GM04503 (cell line): ENCODE results near the gene NMT2.

Experiments used
- DNase-seq: peaks from one replicate; pipeline ENCODE4 v3.0.0-alpha.2; 2012; ENCODE audit warnings: low read depth

NMT2 gene

GRCh38 chr10:15141136-15142054 lies 27.1 kb downstream of the NMT2 start:
- no peak for DNase-seq

DNA sequence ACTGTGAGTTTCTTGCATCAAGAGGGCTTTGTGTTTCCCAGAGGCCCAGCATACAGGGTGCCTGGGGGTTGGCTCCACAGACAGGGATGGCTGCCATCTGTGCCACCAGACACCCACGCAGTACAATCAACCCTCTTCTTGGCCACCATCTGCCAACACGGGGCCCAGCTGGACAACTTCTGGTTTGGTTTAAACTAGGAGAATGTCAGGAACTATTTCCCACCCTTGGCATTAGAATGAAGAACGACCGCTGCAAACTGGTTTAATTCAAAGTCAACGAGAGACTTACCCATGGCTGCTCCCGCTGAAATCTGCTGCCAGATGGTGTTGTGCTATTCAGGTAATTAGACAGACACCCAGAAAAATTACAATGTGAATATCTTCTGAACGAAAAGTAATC lies 27.8 kb downstream of the NMT2 start:
- DNase-seq, result no peak

DNA sequence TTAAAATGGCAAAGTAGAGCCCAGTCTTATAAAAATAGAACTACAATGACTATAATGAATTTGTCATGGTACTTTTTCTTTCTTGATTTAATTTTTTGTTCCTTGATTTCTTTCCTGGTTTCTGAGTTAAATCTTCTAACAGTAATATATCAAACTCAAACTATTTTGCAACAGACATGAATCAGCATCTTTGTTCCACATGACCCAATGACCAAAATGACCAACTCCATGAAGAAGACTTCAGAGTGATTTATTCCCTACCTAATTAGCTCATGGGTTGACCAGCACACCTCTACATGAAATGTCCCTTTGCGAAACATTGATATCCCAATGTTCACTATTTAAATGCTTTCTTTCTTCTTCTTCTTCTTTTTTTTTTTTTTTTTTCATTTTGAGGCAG lies 30.9 kb downstream of the NMT2 start:
- DNase-seq, result no peak

GRCh38 chr10:15137036-15137359 lies 31.5 kb downstream of the NMT2 start:
- DNase-seq, result no peak

DNA sequence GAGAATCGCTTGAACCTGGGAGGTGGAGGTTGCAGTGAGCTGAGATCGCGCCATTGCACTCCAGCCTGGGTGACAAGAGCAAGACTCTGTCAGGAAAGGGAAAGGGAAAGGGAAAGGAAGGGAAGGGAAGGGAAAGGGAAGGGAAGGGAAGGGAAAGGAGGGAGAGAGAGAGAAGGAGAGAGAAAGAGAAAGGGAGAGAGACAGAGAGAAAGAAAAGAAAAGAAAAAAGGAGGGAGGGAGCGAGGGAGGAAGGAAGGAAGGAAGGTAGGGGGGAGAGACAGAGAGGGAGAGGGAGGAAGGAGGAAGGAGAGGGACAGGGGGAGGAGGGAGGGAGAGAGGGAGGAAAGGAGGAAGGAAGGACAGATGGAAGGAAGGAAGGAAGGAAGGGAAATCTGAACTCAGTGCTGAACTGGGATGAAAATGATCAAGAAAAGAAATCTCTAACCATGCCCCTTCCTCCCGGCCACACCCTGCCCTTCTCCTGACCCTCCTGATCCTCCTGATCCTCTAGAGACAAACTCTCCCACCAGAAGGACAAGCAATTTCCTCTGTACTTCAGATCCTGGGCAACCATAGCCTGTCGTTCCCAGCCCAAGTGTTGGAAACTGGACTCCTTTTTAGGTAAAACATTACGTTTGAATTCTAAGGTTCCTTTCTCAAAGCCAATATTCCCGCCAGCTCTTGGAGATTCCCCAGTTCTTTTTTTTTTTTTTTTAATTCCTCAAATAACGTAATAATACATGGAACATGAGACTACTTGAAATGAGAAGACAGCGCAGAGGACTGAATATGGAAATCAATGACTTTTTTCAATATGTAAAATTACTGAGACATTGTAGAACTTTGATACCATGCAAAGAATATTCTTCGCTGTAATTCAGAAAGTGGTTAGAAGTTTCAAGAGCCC lies 32.1 kb downstream of the NMT2 start:
- DNase-seq, result no peak

GRCh38 chr10:15131330-15131729 lies 37.2 kb downstream of the NMT2 start:
- no peak for DNase-seq

DNA sequence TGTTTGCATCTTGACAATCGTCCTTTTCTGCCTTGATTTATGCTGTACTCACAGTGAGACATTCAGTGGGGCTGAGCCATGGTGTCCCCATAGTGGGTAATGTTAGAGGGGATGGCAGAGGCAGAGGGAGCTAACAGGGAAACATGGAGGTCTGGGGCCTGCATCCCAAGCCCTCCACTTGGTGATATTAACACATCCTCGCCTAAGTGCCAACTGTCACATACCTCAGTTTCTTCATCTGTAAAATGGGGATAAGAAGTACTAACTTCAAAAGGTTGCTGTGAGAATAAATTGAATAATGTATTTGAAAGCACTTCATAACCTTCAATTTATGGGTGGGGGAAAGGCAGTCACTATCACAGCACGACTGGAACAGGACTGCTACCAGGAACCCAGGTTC lies 43.6 kb downstream of the NMT2 start:
- no peak for DNase-seq

GRCh38 chr10:15124190-15124589 lies 44.3 kb downstream of the NMT2 start:
- DNase-seq, result no peak

- DNase-seq, result peak; percentile 67
These were observed 44.7 kb downstream of the NMT2 start for GRCh38 chr10:15123749-15124184.

DNA sequence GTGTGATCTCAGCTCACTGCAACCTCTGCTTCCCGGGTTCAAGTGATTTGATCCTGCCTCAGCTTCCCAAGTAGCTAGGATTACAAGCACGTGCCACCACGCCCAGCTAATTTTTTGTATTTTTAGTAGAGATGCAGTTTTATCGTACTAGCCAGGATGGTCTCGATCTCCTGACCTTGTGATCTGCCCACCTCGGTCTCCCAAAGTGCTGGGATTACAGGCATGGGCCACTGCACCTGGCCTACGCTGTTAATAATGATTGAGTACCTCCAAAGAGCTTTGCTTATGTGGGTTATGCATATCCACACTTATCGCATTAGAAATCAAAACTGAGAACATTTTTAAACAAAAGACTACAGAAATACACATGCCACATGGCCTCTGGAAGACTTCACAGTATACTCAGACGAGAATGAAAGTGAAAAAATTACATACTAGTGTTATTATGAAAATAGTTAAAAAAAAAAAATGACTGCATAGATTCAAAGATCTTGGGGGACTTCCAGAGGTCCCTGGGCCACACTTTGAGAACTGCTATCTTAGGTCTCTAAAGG lies 45.9 kb downstream of the NMT2 start:
- DNase-seq, result no peak

DNA sequence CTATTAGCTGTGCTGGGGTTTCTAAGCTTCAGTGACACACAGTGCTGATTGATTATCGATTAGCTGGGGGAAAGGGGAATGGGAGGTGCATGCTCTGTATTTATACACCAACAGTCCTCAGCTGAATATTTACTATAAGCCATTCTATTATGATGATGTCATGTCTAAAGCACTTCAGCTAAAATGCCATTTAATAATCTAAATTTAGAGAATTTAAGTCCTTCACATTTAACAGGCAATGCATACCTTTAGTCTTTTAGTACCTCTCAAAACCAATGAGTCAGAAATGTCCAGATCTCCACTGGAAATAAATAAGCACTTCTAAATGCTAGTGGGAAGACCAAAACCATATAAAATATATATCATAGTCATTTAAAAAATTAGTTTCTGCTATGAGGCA lies 46.8 kb downstream of the NMT2 start:
- DNase-seq, result no peak

GRCh38 chr10:15120523-15120922 lies 48.0 kb downstream of the NMT2 start:
- DNase-seq, result peak; percentile 45

- DNase-seq, result no peak
These were observed 49.9 kb downstream of the NMT2 start for GRCh38 chr10:15118615-15119014.

DNA sequence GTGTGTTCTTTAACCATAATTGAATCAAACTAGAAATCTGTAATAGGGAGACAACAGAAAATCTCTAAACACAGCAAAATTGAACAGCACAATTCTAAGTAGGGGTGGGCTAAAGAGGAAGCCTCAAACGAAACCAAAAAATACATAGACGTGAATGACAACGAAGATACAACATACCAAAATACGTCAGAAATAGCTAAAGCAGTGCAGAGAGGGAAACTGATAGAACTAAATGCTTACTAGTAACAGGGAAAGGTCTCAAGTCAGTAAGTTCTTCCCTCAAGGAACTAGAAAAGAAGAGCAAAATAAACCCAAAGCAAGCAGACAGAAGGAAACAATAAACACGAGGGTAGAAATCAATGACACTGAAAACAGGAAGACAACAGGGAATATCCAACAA lies 52.3 kb downstream of the NMT2 start:
- no peak for DNase-seq

DNA sequence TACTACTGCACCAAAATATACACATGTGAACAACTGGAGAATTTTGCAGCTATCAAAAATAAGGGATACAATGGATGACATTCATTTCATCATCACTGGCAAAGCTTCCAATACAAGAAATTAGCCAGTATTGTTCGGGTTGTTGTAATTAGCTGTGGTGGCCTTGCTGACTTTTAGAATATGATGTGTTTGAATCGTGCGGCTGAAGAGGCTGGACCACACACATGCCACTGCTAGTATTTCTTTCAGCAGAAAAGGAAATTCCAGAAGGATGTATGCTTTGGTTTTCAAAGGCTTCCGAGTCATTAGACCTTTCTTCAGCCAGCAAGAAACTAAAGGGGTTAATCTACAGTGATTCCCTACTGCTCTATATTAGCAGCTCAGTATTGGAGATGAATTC lies 54.7 kb downstream of the NMT2 start:
- DNase-seq, result no peak

DNA sequence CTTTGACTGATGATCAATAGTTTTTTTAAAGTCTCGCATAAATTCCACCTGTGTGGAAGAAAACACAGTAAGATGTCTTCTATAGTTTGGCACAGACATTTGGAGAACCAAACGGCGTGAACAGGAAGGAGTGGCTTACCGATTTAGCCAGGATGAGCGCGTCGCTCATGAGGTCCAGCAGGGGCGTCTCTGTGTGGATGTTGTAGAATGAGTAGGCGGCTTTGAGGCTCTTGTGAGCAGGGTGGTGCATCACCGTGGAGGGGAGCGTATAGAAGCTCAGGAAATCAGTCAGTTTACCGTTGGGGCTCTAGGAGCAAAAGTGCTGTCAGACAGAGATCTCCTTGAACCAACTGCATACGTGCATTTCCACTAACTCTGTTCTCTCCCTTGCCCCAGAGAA lies 55.8 kb downstream of the NMT2 start:
- DNase-seq, result no peak

DNA sequence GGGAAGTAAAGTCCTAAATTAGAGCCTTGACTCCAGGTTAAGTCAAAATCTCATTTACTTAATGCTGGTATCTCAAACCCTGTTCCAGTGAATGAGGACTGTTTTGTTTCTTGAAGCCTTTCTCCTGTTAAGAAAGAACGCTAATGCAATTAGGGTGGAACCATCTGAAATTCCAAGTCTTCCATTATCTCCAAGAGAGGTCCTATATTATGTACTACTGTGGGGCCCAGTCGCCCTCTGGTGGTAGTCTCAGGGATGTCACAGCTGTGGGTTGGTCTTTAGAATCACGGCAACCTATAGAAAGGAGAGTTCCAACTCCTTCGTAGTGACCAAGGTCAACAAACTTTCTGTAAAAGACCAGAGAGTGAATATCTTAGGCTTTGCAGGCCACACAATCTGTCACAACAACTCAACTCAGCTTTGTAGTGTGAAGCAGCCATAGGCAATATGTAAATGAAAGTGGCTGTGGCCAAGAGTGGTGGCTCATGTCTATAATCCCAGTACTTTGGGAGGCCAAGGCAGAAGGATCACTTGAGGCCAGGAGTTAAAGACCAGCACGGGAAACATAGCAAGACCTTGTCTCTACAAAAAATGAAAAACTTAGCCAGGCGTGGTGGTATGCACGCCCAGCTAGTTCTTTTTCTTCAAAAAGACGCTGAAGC lies 62.0 kb downstream of the NMT2 start:
- DNase-seq, result no peak

- no peak for DNase-seq
These were observed 65.0 kb downstream of the NMT2 start for GRCh38 chr10:15103513-15103912.

DNA sequence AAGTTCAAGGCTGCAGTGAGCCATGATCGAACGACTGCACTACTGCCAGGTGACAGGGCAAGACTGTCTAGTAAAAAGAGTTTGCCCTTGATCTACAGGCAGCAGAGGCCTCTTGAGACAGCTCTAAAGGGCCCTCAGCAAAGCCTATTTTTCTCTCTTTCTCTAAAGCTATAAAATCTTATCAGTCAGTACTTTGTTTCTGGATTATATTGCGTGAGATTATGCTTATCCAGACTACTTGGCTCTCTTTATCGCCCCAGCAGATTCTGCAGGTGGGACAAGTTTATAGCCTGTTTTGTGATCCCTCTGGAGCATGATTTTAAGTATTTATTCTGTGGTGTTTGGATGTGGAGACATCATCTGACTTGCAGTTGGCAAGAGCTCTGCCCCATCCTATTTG lies 68.6 kb downstream of the NMT2 start:
- no peak for DNase-seq

- DNase-seq, result peak; percentile 71
These were observed 71.3 kb downstream of the NMT2 start, which contains the start of gene RPP38 for GRCh38 chr10:15097011-15097812. Gene RPP38 (plus strand): TSS chr10:15097355. CDS start chr10:15103315, 5,960 bp downstream.

DNA sequence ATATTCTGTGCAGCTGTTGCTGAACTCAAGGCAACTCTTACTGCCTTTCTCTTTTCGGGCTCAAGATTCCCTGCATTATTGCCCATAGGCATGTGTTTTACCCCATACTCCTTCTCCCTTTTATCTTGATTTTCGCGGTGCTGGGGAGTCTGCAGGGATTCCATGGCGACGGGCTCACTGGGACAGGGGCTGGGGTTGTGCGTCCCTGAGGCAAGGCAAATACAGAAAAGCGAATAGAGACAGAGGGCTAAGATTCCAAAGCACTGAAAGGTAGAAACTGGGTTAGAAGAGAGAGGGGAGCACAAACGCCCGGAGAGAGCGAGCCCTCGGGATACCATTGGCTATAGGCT lies 71.9 kb downstream of the NMT2 start:
- no peak for DNase-seq
